ENCODE measurements around the gene CSAG1.
"Not testable (repeated sequence)": the region's sequence is repeated elsewhere in the genome, so short reads cannot be mapped to it uniquely, and the experiment has no call there.

CSAG1 gene

GRCh38 chrX:152697952-152698931 is 35.3 kb downstream of the CSAG1 start, which contains the start of gene MAGEA3:
Gene MAGEA3, plus strand, starts transcription at chrX:152698794. Its CDS starts 2,039 bp downstream, at chrX:152700833.
- not testable (repeated sequence) for DNase-seq

GRCh38 chrX:152681012-152681411 is 52.5 kb downstream of the CSAG1 start:
- DNase-seq: not testable (repeated sequence)
